HG03159 (cell line): ENCODE data around the gene SLFN12L.
"Not testable (repeated sequence)": the region's sequence is repeated elsewhere in the genome, so short reads cannot be mapped to it uniquely, and the experiment has no call there.

Experiments
- ATAC-seq: cut with Tn5 transposase; IDR thresholded peaks from one replicate; pipeline ENCODE4 v1.9.1; 2021; ENCODE audit warnings: mild to moderate bottlenecking, moderate library complexity; ENCODE audit not compliant: unreplicated experiment

SLFN12L gene

DNA sequence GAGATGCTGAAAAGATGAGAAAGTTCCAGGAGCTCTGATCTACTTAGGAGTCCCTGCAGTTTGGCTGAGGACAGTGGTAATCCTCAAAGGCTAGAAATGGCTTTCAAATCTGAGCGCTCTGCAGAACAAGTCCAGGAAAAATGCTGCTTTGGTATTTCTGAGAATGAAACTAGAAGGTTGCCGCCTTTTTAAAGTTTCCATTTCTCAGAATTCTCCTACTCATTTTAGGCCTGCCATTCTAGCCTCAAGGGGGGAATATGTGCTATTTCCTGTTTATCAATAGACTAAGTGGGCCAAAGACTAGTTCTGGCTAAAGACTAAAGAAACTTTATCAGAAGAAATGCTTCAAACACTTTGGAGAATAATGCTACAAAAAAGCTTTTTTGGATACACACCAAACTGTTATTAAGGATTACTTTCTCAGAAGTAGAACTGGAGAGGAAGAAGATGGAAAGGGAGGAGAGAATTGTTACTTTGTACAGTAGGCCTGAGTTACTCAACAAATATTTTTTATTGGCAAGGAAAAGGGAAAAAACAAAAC, at the start of gene SLFN12L:
SLFN12L (minus strand) TSS at position 78 of the 541 bp plus-strand sequence. CDS start 15,314 bp downstream, outside the sequence.
- ATAC-seq, result no peak

DNA sequence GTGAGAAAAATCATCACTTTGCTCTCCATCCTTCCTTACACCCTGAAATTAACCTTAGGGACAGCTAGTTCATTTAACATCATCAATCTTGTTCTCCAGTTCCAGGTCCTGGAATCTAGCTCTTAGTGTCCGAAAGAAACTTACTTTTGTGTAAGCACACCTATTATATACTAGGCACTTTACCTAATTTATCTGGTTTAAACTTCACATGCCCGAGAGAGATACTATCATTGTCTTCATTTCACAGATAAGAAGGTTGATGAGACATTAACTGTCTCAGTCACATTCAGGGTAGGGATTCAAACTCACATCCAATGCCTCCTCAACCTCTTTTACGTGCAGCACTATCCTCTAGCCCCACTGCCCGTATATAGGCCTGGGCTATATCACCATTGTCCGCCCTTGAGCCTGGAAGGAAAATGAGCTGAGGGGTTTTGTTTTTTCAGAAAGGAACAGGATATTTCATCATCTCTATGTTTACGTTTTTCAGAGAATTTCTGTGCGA, 49.1 kb upstream of the SLFN12L start:
- ATAC-seq, result peak; percentile 14

DNA sequence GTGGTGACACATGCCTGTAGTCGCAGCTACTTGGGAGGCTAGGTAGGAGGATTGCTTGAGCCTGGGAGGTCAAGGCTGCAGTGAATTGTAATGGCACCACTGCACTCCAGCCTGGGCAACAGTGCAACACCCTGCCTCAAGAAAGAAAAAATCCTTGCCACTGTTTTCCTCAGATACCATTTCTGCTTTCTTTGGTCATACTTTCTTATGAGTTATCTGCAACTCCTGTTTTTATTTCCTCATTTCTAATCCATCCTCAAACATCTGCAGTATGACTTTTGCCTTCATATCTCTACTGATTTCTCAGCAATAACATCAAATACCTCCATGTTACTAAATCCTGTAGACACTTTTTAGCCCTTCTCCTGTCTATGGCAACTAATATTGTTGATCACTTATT, 46.6 kb upstream of the SLFN12L start:
- no peak for ATAC-seq

DNA sequence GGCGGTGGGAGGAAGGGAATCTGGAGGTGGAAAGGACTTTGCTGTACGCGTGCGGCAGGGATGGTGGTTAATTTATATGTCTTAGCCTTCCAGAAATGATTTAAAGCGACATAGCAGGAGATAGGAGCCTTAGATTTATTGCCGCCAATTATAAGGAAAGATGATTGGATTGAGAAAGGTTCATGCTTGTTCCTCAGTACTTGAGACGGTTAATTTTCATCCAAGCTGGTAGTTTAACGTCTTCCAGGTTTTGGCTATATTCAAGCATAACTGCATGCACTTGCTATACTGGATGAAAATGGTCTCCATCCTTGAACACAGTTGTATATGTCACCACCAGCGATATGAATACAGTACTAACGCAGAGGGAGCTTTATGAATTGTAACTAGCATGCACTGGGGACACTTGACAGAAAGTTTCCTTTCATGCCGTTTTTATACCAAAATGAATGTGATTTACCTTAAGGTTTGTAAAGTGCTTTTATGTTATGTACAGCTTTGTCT, 41.5 kb upstream of the SLFN12L start:
- no peak for ATAC-seq

DNA sequence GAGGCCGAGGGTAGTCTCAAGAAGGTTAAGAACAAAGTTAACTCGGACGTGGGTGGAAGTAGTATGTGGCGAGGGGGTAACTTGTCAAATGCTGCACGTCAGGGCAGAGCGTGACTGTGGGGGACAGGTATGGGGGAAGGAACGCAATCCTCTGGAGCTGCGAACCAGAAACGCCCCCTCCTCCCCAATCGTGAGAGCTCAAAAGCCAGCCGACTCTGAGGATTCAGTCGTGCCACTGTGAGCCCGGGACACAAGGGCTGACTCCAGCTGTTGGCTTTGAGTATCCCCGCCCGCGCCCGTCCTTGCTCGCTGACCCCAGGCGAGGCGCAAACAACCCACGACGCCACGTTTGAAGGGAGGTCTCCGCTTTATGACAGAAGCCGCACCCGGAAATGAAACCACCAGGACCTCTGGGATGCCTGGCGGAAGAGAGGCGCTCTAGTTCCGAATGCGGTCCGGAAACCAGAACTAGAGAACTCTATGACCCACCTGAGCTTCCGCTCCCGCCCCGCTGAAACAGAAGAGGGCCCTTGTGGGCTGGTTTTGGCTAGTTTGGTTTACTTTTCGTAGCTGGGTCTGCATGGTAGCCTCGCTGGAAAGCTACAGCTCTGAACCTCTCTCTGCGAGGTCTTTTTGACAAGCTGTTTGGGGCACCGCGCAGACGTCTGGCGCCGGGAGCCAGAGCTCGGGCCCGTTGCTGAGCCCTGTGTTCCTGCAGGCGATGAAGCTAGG, 40.9 kb upstream of the SLFN12L start, which contains the start of gene PEX12:
PEX12 (minus strand) TSS at position 375 of the 732 bp plus-strand sequence. CDS start 550 bp downstream, outside the sequence.
- ATAC-seq, result peak; percentile 78

DNA sequence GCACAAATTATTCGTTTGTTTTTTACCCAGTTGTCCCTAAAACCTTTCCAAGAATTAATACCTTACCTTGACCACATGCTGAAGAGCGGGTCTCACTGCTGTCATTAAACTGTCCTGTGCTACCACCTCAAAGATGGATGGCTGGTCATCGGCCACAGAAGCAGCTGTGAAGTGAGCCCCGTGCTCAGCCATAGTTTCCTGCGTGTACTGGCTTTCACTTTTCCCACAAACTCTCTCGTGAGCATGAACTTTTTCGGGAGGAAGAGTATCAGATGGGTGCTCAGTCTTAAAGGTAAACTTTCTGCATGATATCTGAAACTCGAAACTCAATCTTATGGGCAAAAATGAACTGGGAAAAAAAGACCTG, 40.3 kb upstream of the SLFN12L start:
- no peak for ATAC-seq

DNA sequence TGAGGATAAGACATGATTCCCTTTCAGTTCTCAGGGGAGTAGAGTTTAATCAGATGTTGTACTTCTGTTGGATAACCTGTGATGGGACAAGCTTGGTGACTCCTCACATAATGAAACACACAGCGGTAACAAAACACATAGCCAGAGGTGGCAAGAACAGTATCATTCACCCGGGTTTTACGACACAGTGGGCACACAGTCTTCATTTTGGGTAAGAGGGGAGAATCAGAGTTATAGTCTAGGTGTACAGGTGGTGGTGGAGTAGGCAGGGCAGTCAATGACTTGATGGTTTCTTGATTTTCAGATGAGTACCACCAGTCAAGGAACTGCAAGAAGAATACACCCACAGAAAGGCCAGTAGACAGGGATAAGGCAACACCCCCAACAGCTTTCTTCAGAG, 38.3 kb upstream of the SLFN12L start:
- no peak for ATAC-seq

DNA sequence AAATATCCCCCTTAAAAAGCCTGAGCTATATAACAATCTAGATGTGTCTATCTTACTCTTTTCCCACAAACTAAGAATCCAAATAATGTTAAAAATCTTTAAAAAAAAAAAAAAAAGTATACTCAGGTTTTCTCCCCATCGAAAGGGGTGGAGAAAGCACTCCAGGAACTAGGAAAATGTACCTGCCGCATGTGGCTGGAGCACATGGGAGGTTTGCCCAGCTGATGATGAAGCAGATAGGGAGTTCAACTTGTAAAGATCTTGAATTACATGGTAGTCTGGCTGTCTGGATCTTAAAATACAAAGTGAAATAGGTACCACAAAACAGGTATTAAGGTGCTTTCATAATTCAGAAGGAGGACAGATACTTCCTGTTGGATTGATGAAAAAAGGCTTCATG, 31.9 kb upstream of the SLFN12L start:
- no peak for ATAC-seq

DNA sequence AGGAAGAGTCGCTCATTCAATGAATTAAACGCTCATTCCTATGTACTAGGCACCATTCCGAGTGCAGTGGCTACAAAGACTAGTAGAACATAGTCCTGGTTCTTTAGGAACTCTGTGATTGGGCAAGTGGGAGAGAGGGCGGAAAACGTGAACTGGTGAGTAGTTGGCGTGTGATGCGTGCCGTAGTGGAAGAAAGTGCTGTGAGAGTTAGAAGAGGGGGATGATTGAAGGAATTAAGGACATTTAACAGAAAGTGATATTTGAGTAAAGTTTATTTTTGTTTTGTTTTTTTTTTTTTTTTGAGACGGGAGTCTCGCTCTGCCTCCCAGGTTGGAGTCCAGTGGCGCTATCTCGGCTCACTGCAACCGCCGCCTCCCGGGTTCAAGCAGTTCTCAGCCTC, 31.1 kb upstream of the SLFN12L start:
- no peak for ATAC-seq

DNA sequence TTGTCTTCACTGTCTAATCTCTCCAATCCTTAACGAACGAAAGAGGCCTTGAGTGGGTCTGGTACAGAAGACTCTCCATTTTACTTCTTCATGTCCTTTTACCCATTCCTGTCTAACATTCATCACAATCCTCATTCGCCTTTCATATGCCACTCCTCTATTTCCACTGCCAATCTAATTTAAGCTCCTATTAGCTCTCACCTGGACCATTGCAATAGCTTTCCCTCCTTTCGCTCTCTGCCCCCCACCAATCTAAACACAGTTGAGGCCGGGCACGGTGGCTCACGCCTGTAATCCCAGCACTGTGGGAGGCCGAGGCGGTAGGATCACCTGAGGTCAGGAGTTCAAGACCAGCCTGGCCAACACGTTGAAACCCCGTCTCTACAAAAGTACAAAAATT, 29.5 kb upstream of the SLFN12L start:
- ATAC-seq, result no peak

DNA sequence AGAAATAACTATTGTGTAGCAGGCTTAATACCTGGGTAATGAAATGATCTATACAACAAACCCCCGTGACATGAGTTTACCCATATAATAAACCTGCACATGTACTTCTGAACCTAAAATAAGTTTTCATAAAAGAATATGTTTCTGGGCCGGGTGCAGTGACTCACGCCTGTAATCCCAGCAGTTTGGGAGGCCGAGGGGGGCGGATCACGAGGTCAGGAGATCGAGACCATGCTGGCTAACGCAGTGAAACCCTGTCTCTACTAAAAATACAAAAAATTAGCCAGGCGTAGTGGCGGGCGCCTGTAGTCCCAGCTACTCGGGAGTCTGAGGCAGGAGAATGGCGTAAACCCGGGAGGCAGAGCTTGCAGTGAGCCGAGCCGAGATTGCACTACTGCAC, 25.7 kb upstream of the SLFN12L start:
- not testable (repeated sequence) for ATAC-seq

DNA sequence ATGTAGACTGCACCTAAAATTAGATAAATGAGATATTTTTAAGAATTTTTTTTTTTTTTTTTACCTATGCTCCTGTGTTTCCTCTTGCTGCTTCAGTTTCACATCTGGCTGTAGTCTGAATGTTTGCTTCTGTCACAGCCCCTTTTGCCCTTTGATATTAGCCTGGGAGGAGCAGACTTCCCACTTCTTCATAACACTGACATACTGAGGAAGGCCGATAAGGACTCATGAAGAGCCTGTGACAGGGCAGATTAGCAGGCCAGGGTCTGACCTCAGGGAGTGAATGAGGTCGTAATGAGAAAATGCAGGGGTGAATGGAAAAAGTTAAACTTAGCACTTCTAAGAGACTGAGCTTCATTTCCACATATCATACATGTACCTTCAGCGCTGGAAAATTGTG, 23.2 kb upstream of the SLFN12L start, which contains the start of gene SLFN14:
SLFN14 (minus strand) TSS at position 117 of the 400 bp plus-strand sequence. CDS start 2,757 bp downstream, outside the sequence.
- ATAC-seq, result no peak

DNA sequence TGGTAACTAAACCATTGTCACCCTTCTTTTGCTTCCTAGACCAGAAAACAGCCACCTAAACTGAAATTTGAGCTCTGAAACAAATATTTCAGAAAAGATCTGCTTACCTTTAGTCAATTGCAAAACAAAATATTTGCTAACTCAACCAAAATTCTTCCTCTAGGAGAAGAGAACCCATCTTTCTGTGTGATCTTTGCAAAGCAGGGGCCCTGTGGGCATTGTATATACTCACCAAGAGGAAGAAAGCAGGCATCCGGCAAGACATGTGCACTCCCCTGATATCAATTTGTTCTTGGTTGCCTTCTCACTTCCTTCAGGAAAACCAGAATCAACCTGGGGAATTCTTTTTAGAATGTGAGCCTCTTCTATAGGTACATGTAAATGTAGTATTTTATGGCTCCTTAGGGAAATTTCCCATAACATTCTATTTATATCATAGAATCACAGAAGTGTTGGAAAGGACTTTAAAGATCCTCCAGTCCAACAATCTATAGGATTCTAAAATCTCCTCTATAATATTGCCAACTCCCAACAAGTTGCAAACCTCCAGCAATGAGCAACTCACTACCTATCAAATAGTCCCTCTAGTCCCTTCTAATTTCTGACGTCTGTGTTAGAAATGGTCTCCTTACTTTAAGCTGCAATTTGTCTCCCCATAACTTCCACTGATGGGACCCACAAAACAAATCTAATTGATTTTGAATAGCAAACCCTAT, 22.2 kb upstream of the SLFN12L start:
- ATAC-seq, result no peak

DNA sequence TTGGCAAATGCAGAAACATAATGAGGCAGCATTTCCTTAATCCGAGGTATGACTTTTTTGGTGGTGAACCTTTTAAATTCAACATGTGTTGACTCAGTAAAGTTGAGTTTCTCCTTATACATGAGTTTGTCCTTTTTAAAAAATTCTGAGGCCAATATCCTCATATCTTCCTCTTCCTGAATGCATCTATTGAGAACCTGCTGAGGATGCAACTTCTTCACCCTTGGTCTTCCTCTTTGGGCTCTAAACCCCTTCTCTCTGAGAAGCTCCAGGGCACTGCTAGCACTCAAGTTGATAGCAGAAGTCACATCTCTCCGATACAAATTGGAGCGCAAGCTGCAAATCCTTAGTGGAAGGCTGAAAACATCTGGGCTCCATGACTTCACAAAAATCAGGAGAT, 19.9 kb upstream of the SLFN12L start:
- no peak for ATAC-seq

DNA sequence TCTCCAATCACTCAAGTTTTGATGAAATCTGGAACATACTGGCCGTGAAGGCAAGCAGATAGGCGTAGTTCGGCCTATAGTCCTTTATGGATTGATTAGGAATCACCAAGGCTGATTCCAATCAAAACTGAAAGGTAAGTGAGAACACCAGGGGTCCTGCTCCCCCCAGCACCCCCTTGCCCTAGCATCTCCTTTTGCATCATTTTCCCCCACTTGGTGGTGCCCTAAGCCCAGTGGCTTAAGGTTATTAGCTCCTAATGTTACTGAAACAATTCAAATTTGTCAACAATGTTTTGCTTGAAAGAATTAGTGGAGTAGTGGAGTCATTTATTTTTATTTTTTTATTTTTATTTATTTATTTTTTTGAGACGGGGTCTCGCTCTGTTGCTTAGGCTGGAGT, 18.2 kb upstream of the SLFN12L start:
- ATAC-seq, result no peak

DNA sequence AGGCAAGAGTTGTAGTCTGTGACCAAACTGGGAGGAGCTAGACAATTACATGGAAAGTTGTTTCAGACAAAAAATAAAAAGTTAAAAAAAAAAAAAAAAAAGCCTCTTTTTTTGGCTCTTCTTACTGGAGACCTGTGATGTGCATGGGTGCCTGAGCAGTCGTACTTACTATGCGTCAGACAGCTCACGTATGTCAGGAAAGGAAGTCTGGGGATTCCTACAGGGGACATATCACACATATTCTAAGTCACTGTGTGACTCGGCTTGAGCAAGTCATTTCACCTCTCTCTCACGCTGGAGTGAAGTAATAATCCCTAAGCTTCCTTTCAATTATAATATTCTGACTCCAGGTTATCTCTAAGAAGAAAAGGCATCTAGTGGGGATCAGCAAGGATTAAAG, 17.2 kb upstream of the SLFN12L start:
- ATAC-seq, result no peak

DNA sequence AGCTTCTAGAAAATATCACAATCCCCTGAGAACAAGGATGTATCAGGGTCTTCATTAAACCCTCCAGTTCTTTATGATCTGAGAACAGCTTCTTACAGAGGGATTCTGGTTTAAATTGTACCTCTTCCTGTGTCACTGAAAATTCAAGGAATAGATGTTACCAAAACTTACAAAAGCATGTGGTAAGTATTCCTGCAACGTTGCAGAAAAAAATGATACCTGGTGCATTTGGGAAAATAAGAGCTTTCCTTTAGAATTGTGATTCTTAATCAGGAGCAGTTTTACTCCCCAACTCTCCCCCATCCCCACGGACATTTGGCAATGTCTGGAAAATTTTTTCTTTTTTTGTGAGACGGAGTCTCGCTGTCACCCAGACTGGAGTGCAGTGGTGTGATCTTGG, 15.8 kb upstream of the SLFN12L start:
- no peak for ATAC-seq

DNA sequence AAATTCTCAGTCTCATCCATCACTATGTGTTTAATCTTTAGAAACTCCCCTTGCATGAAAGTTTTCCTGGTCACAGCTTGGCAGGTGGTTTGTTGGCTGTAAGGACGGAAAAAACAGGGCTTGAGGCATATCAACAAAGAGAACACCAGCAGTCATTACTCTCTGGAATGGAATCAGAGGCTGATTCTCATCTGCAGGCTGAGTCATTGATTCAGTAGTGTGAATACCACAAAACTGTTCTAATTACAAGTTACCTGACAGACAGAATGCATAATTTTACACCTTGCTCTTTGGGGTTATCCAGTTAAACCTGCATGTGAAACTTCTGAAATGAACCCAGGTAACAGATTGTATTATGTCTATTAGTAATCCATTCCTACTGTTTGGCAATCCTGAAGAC, 11.5 kb upstream of the SLFN12L start:
- ATAC-seq, result no peak

DNA sequence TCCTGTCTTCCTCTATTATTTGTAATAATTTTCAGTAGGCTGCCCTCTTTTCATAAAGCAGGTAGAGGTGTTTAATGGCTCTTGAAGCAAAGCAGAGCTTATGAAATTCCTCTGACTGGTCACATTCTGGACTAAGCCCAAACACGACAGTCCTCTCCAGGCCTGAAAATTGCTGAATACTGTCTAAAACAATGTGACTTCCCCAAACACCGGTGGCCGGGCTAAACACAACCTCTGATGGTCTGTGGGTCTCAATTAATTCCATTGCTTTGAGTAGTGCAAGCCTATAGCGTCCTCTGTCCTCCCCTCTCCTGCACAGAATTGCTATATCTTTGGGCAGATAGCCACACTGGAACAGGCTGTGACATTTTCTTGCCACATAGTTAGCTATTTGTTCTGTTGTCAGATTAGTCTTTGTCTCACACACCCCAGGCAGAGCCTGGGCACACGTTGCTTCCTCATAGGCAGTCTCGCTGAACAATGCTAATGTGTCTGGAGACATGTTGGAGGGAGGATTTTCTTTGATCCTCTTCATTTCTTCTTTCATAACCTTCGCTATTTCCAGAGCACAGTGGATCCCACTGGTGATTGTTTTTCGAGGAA, 10.8 kb upstream of the SLFN12L start:
- no peak for ATAC-seq

DNA sequence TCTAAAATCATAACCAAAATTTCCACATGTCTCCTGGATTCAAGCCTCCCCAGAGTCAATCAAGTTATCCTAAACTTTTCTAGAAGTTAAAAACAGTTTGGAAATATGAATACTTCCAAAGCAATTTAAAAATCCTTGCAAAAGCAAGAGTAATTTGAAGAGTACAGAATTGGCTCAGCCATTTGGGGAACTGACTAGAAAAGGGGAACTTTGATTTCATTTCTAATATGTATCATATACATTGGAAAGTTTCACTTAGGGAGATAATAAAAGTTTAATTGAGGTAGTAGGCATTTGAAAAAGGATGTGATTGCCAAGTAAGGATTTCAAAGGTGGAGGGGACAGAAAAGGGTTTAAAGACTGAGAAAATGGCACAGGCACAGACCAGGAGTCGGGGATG, 9.0 kb upstream of the SLFN12L start:
- no peak for ATAC-seq

DNA sequence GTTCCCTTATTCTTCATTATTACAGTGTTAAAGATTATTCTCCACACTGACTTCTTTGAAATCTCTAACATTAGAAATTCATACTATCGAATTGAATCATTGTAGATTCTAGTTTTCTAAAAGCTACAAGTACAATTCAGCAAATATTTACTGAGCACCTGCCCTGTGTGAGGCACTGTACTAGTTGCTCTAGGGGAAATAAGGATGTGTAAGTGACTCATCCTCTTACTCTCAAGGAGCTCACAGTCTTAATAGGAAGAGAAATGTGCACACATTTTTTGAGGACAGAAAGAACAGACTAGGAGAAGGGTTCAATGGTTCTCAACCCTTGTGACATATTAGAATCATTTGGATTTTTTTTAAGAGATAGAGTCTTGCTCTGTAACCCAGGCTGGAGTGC, 7.7 kb upstream of the SLFN12L start:
- no peak for ATAC-seq
